Lung (tissue), 12 donors: ENCODE measurements around the gene RASGRF2. TPM values are rescaled to one million over a fixed set of nuclear protein-coding genes. Genes with fewer than 3 reads are reported as not detected.

Experiments
- ATAC-seq: fragments of 200-7000 bp; cut with Tn5 transposase; one replicate; pipeline ENCODE4 v1.9.1; 2020; ENCODE audit warnings: moderate number of reproducible peaks; ENCODE audit not compliant: insufficient read depth, low FRiP score
- DNase-seq, 3 donors: peaks; one replicate each; pipeline ENCODE4 v3.0.0-alpha.2; 2013 to 2017
- H3K27ac ChIP-seq, 2 donors: one replicate each; pipeline ENCODE4 v1.5.1; 2013; ENCODE audit warnings: mild to moderate bottlenecking in 2 of 2, moderate library complexity in 2 of 2, control low read depth in 1 of 2, inconsistent platforms in 1 of 2, low read depth in 1 of 2, low read length in 1 of 2
- H3K27me3 ChIP-seq, 3 donors: one replicate each; pipeline ENCODE4 v1.5.1; 2013; ENCODE audit warnings: low read length in 2 of 3; ENCODE audit not compliant: control insufficient read depth in 3 of 3, insufficient read depth in 3 of 3
- H3K36me3 ChIP-seq, 4 donors: one replicate each; pipeline ENCODE4 v1.5.1; 2013; ENCODE audit warnings: low read length in 4 of 4, mild to moderate bottlenecking in 1 of 4, moderate library complexity in 1 of 4; ENCODE audit not compliant: control insufficient read depth in 4 of 4, insufficient read depth in 4 of 4
- H3K4me1 ChIP-seq, 5 donors: one replicate each; pipeline ENCODE4 v1.5.1; 2013; ENCODE audit warnings: low read length in 5 of 5, mild to moderate bottlenecking in 2 of 5, moderate library complexity in 1 of 5; ENCODE audit not compliant: control insufficient read depth in 5 of 5, insufficient read depth in 5 of 5
- H3K4me3 ChIP-seq: one replicate; pipeline ENCODE4 v1.5.1; 2013; ENCODE audit warnings: mild to moderate bottlenecking, control low read depth, moderate library complexity
- H3K9ac ChIP-seq, 2 donors: one replicate each; pipeline ENCODE4 v1.5.1; 2013; ENCODE audit warnings: low read length in 2 of 2, control low read depth in 1 of 2; ENCODE audit not compliant: insufficient read depth in 1 of 2
- H3K9me3 ChIP-seq, 4 donors: one replicate each; pipeline ENCODE4 v1.5.1; 2013; ENCODE audit warnings: low read length in 3 of 4, mild to moderate bottlenecking in 1 of 4, moderate library complexity in 1 of 4; ENCODE audit not compliant: control insufficient read depth in 4 of 4, insufficient read depth in 3 of 4
- CTCF ChIP-seq: IDR thresholded peaks from 2 replicates; pipeline ENCODE4 v1.5.1; 2012; ENCODE audit warnings: mild to moderate bottlenecking; ENCODE audit errors: control extremely low read depth, extremely low read depth
- WGBS, 2 donors: extraction: QIAGEN DNeasy Blood & Tissue Kit; methylation state at CpG; one replicate each; pipeline ENCODE4 v1.1.7; 2013; 5-methylcytosine and 5-hydroxymethylcytosine counted together
- polyA plus RNA-seq, 2 donors: library from polyadenylated mRNA; stranded (reverse); fragments of 200-250 nt; gene quantifications; one replicate each; pipeline ENCODE4 v1.2.1, GENCODE V29; 2013
- total RNA-seq, 2 donors: library from RNA; depleted of rRNA in 1 of 2; stranded (reverse); fragments of >200 nt in 1 of 2; gene quantifications; one replicate each; pipeline ENCODE4 v1.2.1, GENCODE V29; 2014 to 2021
- donor health status: control.
- donor health status: control.
- donor health status: Bipolar disorder and iron deficiency.
- donor health status: healthy.
- donor health status: DM: yes; HTN: yes; CAD: no.

Gene RASGRF2
- total and polyA plus RNA-seq, 4 donors, result 1.0 to 12.0 (median 2.7) TPM

- no peak for DNase-seq
- Histone ChIP-seq H3K9ac (no peak overlapping the region), H3K27me3 (no peaks in the 10 kb centered on the region), H3K36me3 (no peaks in the 10 kb centered on the region), H3K4me1 (peaks cover 0 to 22% (median 5%) of the 10 kb centered on the region in 5 donors), H3K9me3 (peaks cover 0 to 3% (median 0%) of the 10 kb centered on the region in 4 donors), H3K4me3 (no peak overlapping the region), H3K27ac (no peak overlapping the region)
- WGBS, 2 donors, result 86 to 93% methylated on average over 2 of the region's 2 CpGs
- no peak for ATAC-seq
- no peak for TF ChIP-seq CTCF
Observed at GRCh38 chr5:81137833-81138232, 177.7 kb downstream of the RASGRF2 start.

GRCh38 chr5:81140441-81140840 is 180.3 kb downstream of the RASGRF2 start:
- no peak overlapping the region for H3K27ac ChIP-seq
- peaks cover 0 to 3% (median 0%) of the 10 kb centered on the region in 4 donors for H3K9me3 ChIP-seq
- 63 to 76% methylated on average over 4 of the region's 4 CpGs for WGBS, 2 donors
- peak in 2 of 3 donors; percentile 22 to 49 for DNase-seq
- no peaks in the 10 kb centered on the region for H3K27me3 ChIP-seq
- peaks cover 0 to 22% (median 5%) of the 10 kb centered on the region in 5 donors for H3K4me1 ChIP-seq
- no peak overlapping the region for H3K4me3 ChIP-seq
- no peak overlapping the region for H3K9ac ChIP-seq
- ATAC-seq, result no peak
- H3K36me3 ChIP-seq, result no peaks in the 10 kb centered on the region
- no peak for TF ChIP-seq CTCF

- no peak overlapping the region for H3K4me3 ChIP-seq
- DNase-seq, result peak; percentile 80 to 92 (median 88)
- peaks cover 0 to 22% (median 5%) of the 10 kb centered on the region in 5 donors for H3K4me1 ChIP-seq
- no peak for ATAC-seq
- H3K36me3 ChIP-seq, result no peaks in the 10 kb centered on the region
- no peak for TF ChIP-seq CTCF
- H3K9ac ChIP-seq, result peak overlapping the region in 1 of 2 donors; percentile 43
- WGBS, 2 donors, result 82 to 85% methylated on average over 1 of the region's 1 CpG
- no peak overlapping the region for H3K27ac ChIP-seq
- H3K27me3 ChIP-seq, result no peaks in the 10 kb centered on the region
- peaks cover 0 to 3% (median 0%) of the 10 kb centered on the region in 4 donors for H3K9me3 ChIP-seq
Observed at GRCh38 chr5:81140943-81141342, 180.8 kb downstream of the RASGRF2 start.

- H3K4me1 ChIP-seq, result peaks cover 0 to 22% (median 5%) of the 10 kb centered on the region in 5 donors
- no peaks in the 10 kb centered on the region for H3K27me3 ChIP-seq
- no peak overlapping the region for H3K27ac ChIP-seq
- H3K36me3 ChIP-seq, result no peaks in the 10 kb centered on the region
- 84 to 89% methylated on average over 3 of the region's 3 CpGs for WGBS, 2 donors
- ATAC-seq (no peak), DNase-seq (no peak)
- no peak for TF ChIP-seq CTCF
- H3K9ac ChIP-seq, result no peak overlapping the region
- H3K9me3 ChIP-seq, result no peaks in the 10 kb centered on the region
- H3K4me3 ChIP-seq, result no peak overlapping the region
Observed at GRCh38 chr5:81142108-81142507, 181.9 kb downstream of the RASGRF2 start.
